Middle frontal gyrus (tissue), 1 donor: Measurements from ENCODE around the gene TMEM106B.

ENCODE experiments used
- DNase-seq: peaks from one replicate; pipeline ENCODE4 v3.0.0-alpha.2; 2015; ENCODE audit warnings: low spot score; ENCODE audit errors: extremely low spot score

Gene TMEM106B

GRCh38 chr7:12226756-12227155, 15.7 kb downstream of the TMEM106B start:
- no peak for DNase-seq

- DNase-seq, result no peak
Observed at GRCh38 chr7:12228024-12228423, 16.9 kb downstream of the TMEM106B start.

GRCh38 chr7:12229046-12229445, 18.0 kb downstream of the TMEM106B start:
- DNase-seq, result no peak

- DNase-seq, result no peak
Observed at GRCh38 chr7:12231097-12231496, 20.0 kb downstream of the TMEM106B start.

- no peak for DNase-seq
Observed at GRCh38 chr7:12233175-12233574, 22.1 kb downstream of the TMEM106B start.

- DNase-seq, result no peak
Observed at GRCh38 chr7:12234334-12234865, 23.3 kb downstream of the TMEM106B start.

GRCh38 chr7:12235970-12236369, 24.9 kb downstream of the TMEM106B start:
- no peak for DNase-seq

- DNase-seq, result no peak
Observed at GRCh38 chr7:12237007-12237406, 25.9 kb downstream of the TMEM106B start.

GRCh38 chr7:12239806-12240205, 28.7 kb downstream of the TMEM106B start:
- no peak for DNase-seq

GRCh38 chr7:12244129-12244528, 33.0 kb downstream of the TMEM106B start:
- no peak for DNase-seq

GRCh38 chr7:12244694-12245093, 33.6 kb downstream of the TMEM106B start:
- DNase-seq, result no peak

- DNase-seq, result no peak
Observed at GRCh38 chr7:12249706-12250105, 38.6 kb downstream of the TMEM106B start.

GRCh38 chr7:12250232-12250631, 39.1 kb downstream of the TMEM106B start:
- no peak for DNase-seq

GRCh38 chr7:12256090-12256489, 45.0 kb downstream of the TMEM106B start:
- DNase-seq, result no peak

- no peak for DNase-seq
Observed at GRCh38 chr7:12257582-12257981, 46.5 kb downstream of the TMEM106B start.

GRCh38 chr7:12258074-12258473, 47.0 kb downstream of the TMEM106B start:
- DNase-seq, result no peak

GRCh38 chr7:12267542-12267941, 56.4 kb downstream of the TMEM106B start:
- DNase-seq, result no peak

GRCh38 chr7:12269100-12269895, 58.2 kb downstream of the TMEM106B start:
- DNase-seq, result no peak

GRCh38 chr7:12281038-12281437, 69.9 kb downstream of the TMEM106B start:
- DNase-seq, result no peak

GRCh38 chr7:12287901-12288300, 76.8 kb downstream of the TMEM106B start:
- no peak for DNase-seq

- no peak for DNase-seq
Observed at GRCh38 chr7:12289996-12290395, 78.9 kb downstream of the TMEM106B start.

- DNase-seq, result no peak
Observed at GRCh38 chr7:12290761-12291160, 79.7 kb downstream of the TMEM106B start.

- DNase-seq, result no peak
Observed at GRCh38 chr7:12291870-12292269, 80.8 kb downstream of the TMEM106B start.
